Breast epithelium (tissue), 3 donors: ENCODE measurements around the gene RNF138.

ENCODE experiments used
- POLR2A ChIP-seq: fragments of 450-650 bp; IDR thresholded peaks from one replicate; pipeline ENCODE4 v1.6.1; 2016; ENCODE audit warnings: antibody characterized with exemption, mild to moderate bottlenecking, moderate library complexity
- POLR2AphosphoS5 ChIP-seq, 3 donors: sonication (generic); formaldehyde crosslinking; IDR thresholded peaks; one replicate each; pipeline ENCODE4 v1.6.1; 2017; ENCODE audit warnings: antibody characterized with exemption in 3 of 3
- TF ChIP-seq, protein P1 (sequence below), 3 donors: fragments of 450-650 bp; IDR thresholded peaks; one replicate each; pipeline ENCODE4 v1.5.1; 2016 to 2017; ENCODE audit warnings: antibody characterized with exemption in 3 of 3, mild to moderate bottlenecking in 3 of 3, moderate library complexity in 3 of 3

DNA sequence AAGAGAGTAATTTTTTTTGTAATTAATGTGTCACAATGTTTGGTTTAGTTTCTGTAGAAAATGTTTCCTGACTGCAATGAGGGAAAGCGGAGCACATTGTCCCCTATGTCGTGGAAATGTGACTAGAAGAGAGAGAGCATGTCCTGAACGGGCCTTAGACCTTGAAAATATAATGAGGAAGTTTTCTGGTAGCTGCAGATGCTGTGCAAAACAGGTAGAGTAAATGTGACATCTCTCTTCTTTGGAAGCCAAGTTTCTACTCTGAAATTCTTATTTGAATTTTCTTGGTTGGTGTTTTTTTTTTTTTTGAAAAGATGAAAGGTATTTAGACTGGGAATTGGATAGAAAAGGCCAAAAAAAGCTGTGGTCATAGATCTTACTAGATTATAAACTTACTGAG is 20.0 kb downstream of the RNF138 start:
- no peak for TF ChIP-seq POLR2A
- TF ChIP-seq, protein P1, sequence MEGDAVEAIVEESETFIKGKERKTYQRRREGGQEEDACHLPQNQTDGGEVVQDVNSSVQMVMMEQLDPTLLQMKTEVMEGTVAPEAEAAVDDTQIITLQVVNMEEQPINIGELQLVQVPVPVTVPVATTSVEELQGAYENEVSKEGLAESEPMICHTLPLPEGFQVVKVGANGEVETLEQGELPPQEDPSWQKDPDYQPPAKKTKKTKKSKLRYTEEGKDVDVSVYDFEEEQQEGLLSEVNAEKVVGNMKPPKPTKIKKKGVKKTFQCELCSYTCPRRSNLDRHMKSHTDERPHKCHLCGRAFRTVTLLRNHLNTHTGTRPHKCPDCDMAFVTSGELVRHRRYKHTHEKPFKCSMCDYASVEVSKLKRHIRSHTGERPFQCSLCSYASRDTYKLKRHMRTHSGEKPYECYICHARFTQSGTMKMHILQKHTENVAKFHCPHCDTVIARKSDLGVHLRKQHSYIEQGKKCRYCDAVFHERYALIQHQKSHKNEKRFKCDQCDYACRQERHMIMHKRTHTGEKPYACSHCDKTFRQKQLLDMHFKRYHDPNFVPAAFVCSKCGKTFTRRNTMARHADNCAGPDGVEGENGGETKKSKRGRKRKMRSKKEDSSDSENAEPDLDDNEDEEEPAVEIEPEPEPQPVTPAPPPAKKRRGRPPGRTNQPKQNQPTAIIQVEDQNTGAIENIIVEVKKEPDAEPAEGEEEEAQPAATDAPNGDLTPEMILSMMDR (IDR thresholded peaks at IDR 0.05) = no peak
- no peak for TF ChIP-seq POLR2AphosphoS5 (IDR thresholded peaks at IDR 0.05)
